ENCODE results near the gene ZNF436. TPM values are rescaled to one million over a fixed set of nuclear protein-coding genes. Genes with fewer than 3 reads are reported as not detected.

Gene ZNF436
- 11.8 TPM for total RNA-seq
- long read RNA-seq, full-length matches to known transcripts, result 14 of 17 reads
- long read RNA-seq, partial matches to known transcripts, result 0 of 17 reads
- long read RNA-seq, other reads (novel, unspliced or antisense), result 3 of 17 reads

- no peak for TF ChIP-seq CTCF (IDR thresholded peaks at IDR 0.05; ENCODE audit: borderline replicate concordance)
- Histone ChIP-seq H3K9me3 (replicated peaks) (peaks cover 23% of the 10 kb centered on the region), H3K4me3 (peak within 1 kb of the TSS; percentile 88), H3K27ac (replicated peaks) (peak within 1 kb of the TSS; percentile 99), H3K27me3 (ENCODE audit: low read depth) (no peaks in the 10 kb centered on the region), H3K4me1 (peaks cover 67% of the 10 kb centered on the region), H3K36me3 (peaks cover 27% of the 10 kb centered on the region)
- peak; percentile 90 for DNase-seq
- intact Hi-C loops (cut with micrococcal nuclease), result no loop called here
Measured at GRCh38 chr1:23369335-23370013, at the start of gene ZNF436. TSS of gene ZNF436 (minus strand) at chr1:23369836. CDS start at chr1:23368005, 1,831 bp downstream.

GRCh38 chr1:23419180-23419579, 49.5 kb upstream of the ZNF436 start:
- Histone ChIP-seq H3K27me3 (ENCODE audit: low read depth) (no peaks in the 10 kb centered on the region), H3K27ac (replicated peaks) (no peak overlapping the region), H3K9me3 (replicated peaks) (no peaks in the 10 kb centered on the region), H3K4me1 (peaks cover 57% of the 10 kb centered on the region), H3K36me3 (peaks cover 21% of the 10 kb centered on the region), H3K4me3 (no peak overlapping the region)
- DNase-seq, result no peak
- no peak for TF ChIP-seq CTCF (IDR thresholded peaks at IDR 0.05; ENCODE audit: borderline replicate concordance)
- intact Hi-C loops (cut with micrococcal nuclease), result no loop called here

- Histone ChIP-seq H3K4me3 (no peak overlapping the region), H3K27ac (replicated peaks) (peak overlapping the region; percentile 74)
- peak; percentile 45 for DNase-seq
Measured at GRCh38 chr1:23417570-23417969, 47.9 kb upstream of the ZNF436 start.

GRCh38 chr1:23416964-23417363, 47.3 kb upstream of the ZNF436 start:
- Histone ChIP-seq H3K27me3 (ENCODE audit: low read depth) (no peaks in the 10 kb centered on the region), H3K9me3 (replicated peaks) (no peaks in the 10 kb centered on the region), H3K36me3 (peaks cover 21% of the 10 kb centered on the region), H3K27ac (replicated peaks) (no peak overlapping the region), H3K4me3 (no peak overlapping the region), H3K4me1 (peaks cover 34% of the 10 kb centered on the region)
- intact Hi-C loops (cut with micrococcal nuclease), result no loop called here
- no peak for DNase-seq
- no peak for TF ChIP-seq CTCF (IDR thresholded peaks at IDR 0.05; ENCODE audit: borderline replicate concordance)

More at GRCh38 chr1:23417570-23417969, 47.9 kb upstream of the ZNF436 start:
- TF ChIP-seq CTCF (IDR thresholded peaks at IDR 0.05; ENCODE audit: borderline replicate concordance), result no peak
- peaks cover 21% of the 10 kb centered on the region for H3K36me3 ChIP-seq
- no peaks in the 10 kb centered on the region for H3K9me3 ChIP-seq (replicated peaks)
- H3K4me1 ChIP-seq, result peaks cover 41% of the 10 kb centered on the region
- H3K27me3 ChIP-seq (ENCODE audit: low read depth), result no peaks in the 10 kb centered on the region
- intact Hi-C loops (cut with micrococcal nuclease), result no loop called here

GRCh38 chr1:23408797-23409290, 39.2 kb upstream of the ZNF436 start:
- H3K27me3 ChIP-seq (ENCODE audit: low read depth), result no peaks in the 10 kb centered on the region
- no peaks in the 10 kb centered on the region for H3K9me3 ChIP-seq (replicated peaks)
- no peak overlapping the region for H3K4me3 ChIP-seq
- H3K36me3 ChIP-seq, result peaks cover 7% of the 10 kb centered on the region
- no peak for TF ChIP-seq CTCF (IDR thresholded peaks at IDR 0.05; ENCODE audit: borderline replicate concordance)
- intact Hi-C loops (cut with micrococcal nuclease), result loop anchor here (10.0 kb wide), 1 partner anchor 64 kb away; the partner anchor contains the start of gene HNRNPR
- DNase-seq, result no peak
- peak overlapping the region; percentile 25 for H3K27ac ChIP-seq (replicated peaks)
- H3K4me1 ChIP-seq, result peaks cover 53% of the 10 kb centered on the region
